HFF-Myc (cell line): ENCODE data around the gene SYNE1.

Experiments used
- DNase-seq: peaks from one replicate; pipeline ENCODE4 v3.0.0-alpha.2; 2011; ENCODE audit warnings: low read depth; ENCODE audit errors: extremely low read depth
- H3K4me3 ChIP-seq: replicated peaks from 2 replicates; pipeline ENCODE4 v1.5.1; 2011; ENCODE audit warnings: low read depth, mild to moderate bottlenecking, control low read depth, low read length
- CTCF ChIP-seq: IDR thresholded peaks from 2 replicates; pipeline ENCODE4 v1.5.1; 2012; ENCODE audit warnings: mild to moderate bottlenecking, low read depth, low read length, control low read depth; ENCODE audit errors: missing control alignments

The SYNE1 gene

DNA sequence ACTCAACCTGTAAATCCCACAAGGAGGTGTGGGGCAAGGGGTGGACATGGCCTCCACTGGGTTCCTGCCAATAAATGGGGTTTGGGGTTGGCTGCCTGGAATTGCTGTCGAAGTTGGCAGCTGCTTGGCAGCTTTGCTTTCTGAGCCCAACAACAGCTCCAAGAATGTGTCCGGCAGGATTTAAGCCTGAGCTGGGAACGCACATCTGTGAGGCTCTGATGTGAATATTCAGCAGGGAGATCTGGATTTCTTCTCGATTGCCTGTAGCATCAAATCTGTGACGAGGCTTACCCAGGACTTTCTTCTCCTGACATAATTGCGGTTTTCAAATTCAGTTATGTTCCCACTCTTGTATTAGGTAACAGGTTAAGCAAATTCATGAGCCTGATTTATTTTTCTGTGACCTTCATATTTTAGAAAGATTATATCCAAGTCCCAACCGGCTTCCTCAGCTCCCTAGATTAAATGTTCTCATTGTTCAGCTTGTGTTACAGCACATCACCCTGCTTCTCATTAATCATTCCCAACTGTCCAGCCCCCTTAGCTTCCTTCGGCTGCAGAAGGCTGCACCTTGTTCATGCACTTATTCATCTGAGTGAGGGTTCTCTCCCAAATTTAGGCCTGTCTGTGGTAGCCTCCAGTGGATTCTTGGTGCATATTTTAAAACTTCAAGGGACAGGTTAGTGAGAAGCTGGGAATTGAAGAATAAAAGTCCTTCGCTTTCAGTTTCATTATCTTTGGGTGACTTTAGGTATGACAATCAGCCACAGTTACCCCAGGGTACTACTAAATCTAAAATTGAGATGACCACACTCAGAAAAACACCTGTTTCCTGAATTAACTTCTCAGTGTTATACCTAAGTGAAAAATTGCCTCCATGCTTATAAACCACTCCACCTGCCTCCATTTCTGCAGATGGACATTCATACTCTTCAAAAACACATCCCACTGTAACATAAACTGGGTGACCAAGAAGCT lies 519.7 kb downstream of the SYNE1 start:
- no peak for TF ChIP-seq CTCF
- H3K4me3 ChIP-seq = no peak overlapping the region
- DNase-seq = no peak

DNA sequence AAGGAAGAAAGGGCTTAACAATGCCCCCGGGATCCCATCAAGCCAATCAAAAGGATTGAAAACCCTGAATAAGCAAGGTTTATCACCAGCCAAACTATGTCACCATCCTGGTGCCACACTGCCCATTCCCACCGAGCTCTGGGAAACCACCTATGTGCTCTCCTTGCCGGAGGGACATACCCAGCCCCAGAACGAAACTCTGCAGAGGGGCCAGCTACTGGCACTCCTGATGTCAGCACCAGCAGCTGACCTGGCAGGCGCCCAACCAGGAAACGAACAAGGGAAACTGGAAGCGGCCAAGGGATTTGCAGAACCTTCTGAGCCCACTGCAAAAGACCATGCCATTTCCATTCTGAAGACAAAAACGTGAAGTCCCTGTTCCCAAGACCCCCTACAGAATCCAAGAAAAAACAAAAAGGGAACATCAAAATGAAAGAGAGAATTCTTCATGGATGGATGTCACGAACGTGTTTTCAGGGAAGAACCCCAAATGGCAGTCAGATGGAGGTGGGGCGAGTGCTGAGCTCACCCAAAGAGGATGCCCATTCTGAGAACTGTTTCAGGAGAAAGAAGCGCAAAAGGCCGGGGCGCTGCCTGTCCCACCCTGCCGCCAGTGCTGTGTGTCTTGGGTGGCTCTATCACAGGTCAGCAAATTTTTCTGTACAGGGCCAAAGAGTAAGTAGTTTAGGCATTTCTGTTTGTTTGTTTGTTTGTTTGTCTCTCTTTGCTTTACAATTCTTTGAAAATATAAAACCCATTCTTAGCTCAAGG lies 524.5 kb downstream of the SYNE1 start:
- DNase-seq = no peak
- H3K4me3 ChIP-seq = no peak overlapping the region
- no peak for TF ChIP-seq CTCF

DNA sequence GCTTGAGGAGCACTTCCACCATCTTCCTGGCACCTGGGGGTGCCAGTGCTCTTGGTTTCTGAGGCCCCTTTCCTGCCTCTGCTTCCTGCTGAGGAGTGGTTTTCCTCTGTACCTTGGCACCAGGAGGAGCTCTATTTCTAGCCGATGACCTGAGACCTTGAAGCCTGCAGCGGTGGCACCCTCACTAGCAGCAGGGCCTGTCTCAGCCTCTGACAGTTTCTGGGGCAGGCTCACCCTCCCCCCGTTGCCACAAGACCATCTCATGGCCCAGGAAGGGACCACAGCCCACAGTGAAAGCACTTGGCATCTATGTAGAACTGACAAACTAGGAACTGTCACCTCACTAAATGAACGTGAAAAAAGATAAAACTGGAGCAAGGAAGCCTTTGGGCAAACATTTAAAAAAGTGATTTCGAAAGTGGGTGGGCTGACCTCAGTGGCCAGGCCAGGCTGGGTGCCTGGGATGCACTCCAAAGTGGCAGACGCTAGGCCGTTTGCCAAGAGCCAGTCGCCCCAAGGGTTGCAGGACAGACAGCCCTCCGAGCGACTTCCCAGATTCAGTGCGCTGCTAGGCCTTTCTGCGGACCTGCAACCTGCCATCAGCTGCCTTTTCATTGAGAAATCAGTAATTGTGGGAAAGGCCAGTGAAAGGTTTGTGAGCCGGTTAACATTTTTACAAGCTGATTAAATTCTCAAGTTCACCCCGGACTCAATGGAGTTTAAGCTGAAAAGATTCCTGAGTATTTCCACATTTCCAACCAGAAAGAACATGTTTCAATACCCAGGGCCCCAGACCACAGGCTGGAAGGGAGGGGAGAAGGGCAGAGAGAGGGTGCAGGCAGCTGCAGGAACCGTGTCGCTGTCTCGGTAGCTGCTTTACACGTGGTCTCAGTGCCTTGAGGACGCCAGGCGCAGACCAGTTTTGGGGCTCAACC lies 526.0 kb downstream of the SYNE1 start:
- no peak for DNase-seq
- no peak for TF ChIP-seq CTCF
- no peak overlapping the region for H3K4me3 ChIP-seq

GRCh38 chr6:152107973-152108372 lies 529.2 kb downstream of the SYNE1 start:
- no peak overlapping the region for H3K4me3 ChIP-seq
- no peak for DNase-seq
- TF ChIP-seq CTCF = no peak

DNA sequence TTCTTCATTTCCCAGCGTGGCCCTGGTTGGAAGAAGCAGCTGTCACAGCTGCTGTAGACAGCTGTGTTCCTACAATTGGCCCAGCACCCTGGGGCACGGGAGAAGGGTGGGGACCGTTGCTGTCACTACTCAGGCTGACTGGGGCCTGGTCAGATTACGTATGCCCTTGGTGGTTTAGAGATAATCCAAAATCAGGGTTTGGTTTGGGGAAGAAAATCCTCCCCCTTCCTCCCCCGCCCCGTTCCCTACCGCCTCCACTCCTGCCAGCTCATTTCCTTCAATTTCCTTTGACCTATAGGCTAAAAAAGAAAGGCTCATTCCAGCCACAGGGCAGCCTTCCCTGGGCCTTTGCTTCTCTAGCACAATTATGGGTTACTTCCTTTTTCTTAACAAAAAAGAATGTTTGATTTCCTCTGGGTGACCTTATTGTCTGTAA lies 537.0 kb downstream of the SYNE1 start:
- no peak for TF ChIP-seq CTCF
- DNase-seq = no peak
- no peak overlapping the region for H3K4me3 ChIP-seq
